GM18505 (cell line): ENCODE results near the gene NT5DC3.

Experiments
- ATAC-seq: cut with Tn5 transposase; IDR thresholded peaks from one replicate; pipeline ENCODE4 v1.9.1; 2021; ENCODE audit not compliant: unreplicated experiment
- POLR2A ChIP-seq: IDR thresholded peaks from 4 replicates; pipeline ENCODE4 v1.6.1; 2011; ENCODE audit warnings: borderline replicate concordance; ENCODE audit not compliant: insufficient read depth, insufficient read length; ENCODE audit errors: extremely low read depth

The NT5DC3 gene

GRCh38 chr12:103833095-103833775 lies 7.8 kb downstream of the NT5DC3 start:
- no peak for TF ChIP-seq POLR2A
- ATAC-seq, result no peak

- no peak for TF ChIP-seq POLR2A
- ATAC-seq, result no peak
Observed at GRCh38 chr12:103832048-103832997, 8.7 kb downstream of the NT5DC3 start.

GRCh38 chr12:103830730-103831320 lies 10.2 kb downstream of the NT5DC3 start:
- no peak for ATAC-seq
- TF ChIP-seq POLR2A, result no peak

- no peak for TF ChIP-seq POLR2A
- ATAC-seq, result no peak
Observed at GRCh38 chr12:103830025-103830725, 10.9 kb downstream of the NT5DC3 start.

DNA sequence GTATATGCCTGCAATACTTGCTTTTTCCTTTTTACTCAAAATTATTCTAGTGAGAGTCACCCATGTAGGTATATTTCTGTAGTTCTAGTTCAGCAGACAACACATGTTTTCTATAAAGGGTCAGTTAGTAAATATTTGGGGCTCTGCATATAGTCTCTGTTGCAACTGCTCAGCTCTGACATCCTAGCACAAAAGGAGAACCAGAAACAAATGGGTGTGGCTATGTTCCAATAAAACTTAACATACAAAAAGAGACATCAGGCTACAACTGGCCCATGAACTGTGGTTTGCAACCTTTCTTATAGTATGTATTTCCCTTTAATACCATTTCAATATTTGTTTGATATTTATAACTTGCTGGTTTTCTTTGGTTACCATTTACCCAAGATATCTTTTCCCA lies 11.9 kb downstream of the NT5DC3 start:
- no peak for TF ChIP-seq POLR2A
- no peak for ATAC-seq

GRCh38 chr12:103827911-103828391 lies 13.1 kb downstream of the NT5DC3 start:
- no peak for ATAC-seq
- TF ChIP-seq POLR2A, result no peak

DNA sequence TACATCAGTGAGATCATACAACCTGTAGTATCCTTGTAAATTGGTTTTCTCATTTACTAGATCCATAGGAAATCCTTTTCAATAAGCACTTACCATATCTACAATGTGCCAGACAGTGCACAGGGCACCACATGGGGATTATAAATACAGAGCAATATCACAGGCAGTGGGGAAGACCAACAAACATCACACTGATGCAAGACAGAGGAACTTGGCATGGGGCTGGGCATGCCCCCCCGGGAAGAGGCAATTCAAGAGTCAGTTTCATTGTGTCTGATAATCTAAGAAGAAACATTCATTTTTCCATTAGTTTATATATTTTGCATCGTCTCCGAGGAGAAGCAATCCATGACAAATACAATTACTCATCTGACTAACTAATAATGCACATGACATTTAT lies 16.2 kb downstream of the NT5DC3 start:
- no peak for TF ChIP-seq POLR2A
- ATAC-seq, result no peak

DNA sequence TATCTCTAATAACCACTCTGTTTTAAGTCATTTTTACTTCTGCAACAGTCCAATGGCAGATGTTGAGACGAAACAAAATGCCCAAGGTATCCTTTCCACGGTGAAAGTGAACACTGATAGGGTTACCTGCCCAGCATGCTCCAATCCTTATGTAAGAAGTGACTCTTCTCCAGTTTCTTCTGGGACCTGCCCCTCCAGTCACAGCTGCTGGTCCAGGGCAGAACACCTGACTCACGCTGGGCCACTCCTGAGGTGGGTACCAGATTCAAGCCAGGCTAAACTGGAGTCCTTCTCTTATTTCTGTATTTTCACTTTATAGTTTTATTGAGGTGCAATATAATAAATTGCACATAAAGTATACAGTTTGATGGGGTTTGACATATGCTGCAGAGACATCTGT lies 16.7 kb downstream of the NT5DC3 start:
- no peak for ATAC-seq
- TF ChIP-seq POLR2A, result no peak

DNA sequence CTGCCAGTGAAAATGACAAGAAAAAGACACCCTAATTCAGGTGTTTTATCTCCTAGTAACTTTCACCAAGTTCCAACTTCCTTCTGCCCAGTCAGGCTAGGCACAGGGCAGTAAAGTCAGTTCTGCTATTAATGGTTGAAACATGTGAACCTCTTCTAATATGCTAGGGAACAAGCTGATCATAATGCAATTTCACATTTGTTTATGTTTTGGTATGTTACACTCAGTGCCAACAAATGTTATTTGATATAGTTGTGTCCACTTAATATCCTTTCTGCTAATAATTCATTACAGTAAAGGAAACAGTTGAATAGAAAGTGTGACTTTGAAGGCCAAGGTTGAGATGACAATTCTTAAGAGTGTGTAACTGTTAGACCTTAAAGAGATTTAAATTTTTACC lies 17.2 kb downstream of the NT5DC3 start:
- no peak for TF ChIP-seq POLR2A
- ATAC-seq, result no peak

DNA sequence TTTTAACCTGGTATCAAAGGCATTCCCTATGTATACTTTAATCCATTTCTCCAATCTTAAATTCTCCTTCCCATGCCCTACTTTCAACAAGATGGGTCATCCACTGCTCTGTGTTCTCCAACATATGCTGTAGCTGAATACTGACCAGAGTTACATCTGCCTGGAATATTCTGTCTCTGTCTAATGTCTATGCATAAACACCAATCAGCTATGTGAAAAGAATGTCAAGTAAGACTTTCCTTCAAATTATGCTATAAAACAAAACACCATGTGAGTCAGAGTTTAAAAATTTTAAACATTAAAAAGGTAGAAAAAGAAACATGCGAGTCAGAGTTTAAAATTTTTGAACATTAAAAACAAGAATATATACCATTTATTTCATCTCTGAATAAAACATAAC lies 19.3 kb downstream of the NT5DC3 start:
- no peak for ATAC-seq
- TF ChIP-seq POLR2A, result no peak

GRCh38 chr12:103820881-103821489 lies 20.0 kb downstream of the NT5DC3 start:
- no peak for ATAC-seq

GRCh38 chr12:103820361-103820760 lies 20.7 kb downstream of the NT5DC3 start:
- TF ChIP-seq POLR2A, result no peak
- no peak for ATAC-seq

More at GRCh38 chr12:103820881-103821489, 20.0 kb downstream of the NT5DC3 start:
- no peak for TF ChIP-seq POLR2A
